Measurements from ENCODE around the gene CSF1.

CSF1 gene

DNA sequence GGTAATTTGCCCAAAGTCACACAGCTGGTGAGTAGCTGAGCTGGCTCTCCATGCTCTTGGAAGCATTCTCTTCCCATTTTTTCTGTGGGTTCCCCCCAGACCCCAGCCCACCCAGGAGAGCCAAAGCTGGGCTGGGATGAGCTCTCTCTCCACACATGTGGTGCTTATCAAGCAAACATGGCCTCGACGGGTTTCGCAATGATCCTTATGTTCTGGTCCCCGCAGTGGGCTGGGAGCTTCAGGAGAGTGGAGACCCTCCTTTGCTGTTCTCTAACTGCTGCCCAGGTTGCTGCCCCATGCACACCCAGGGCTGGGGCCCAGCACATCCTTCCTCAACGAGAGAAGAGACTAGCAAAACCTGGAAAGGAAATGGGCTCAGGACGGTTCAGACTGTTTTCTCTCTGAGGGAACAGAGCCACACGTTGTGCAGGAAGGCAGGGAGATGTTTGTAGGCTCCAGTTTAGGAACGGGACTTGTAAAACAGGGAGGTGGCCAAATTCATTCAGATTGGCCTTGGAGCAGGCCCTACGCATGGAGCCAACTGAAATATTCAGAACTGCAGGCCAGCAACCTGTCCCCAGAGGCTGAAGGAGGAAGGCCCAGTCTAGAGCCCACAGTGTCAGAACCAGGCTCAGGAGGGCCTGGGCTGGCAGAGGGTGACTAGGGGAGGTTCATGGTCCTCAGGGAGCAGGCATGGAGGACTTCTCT, 27.2 kb upstream of the CSF1 start:
- DNase-seq (ENCODE audit: low spot score) = no peak

DNA sequence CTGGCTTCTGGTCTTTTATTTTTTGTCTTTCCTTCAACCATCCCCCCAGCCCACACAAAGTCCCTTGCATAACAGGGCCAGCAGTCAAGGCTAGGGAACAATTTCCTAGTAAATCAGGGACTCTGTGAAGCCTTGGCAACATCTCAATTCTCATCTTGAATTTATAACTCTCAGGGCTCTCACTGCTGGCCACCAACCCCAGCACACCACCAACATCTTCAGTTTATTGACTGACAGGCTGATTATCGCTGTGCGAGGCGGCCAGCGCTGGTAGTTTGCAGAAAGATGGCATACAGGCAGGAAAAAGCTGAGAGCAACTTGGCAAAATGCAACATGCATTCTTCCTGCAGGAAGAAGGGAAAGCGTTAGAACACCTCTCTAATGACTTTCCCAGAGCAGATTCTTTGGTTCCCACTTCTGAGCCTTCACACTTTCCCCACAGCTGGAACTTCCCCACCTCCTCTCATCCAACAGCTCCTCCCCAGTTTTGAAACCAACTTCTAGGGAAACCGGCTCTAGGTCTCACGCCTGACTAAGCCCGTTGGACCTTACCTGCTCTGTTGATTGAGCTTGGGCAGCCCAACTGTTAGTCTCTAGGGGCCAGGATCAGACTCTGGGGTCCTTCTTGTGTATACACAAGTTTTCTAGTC, 26.3 kb upstream of the CSF1 start:
- no peak for DNase-seq (ENCODE audit: low spot score)

DNA sequence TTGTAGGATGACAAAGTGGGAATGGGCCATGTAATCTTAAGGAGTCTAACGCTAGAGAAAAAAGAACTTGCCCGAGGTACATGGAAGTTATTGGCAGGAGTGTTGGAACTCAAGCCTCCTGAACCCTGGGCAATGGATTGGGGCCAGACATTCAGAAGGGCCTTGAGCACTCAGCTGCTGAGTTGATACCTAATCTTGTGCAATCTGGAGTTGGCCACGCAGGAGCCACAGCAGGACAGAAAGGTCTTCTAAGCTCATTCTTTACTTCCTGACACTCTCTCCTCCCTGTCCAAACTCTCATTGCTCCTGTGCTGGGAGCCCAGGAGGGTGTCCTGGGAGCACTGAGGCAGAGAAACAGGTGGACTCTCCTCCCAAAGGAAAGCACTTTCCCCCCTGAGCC, 25.1 kb upstream of the CSF1 start:
- no peak for DNase-seq (ENCODE audit: low spot score)

- DNase-seq (ENCODE audit: low spot score) = no peak
These were observed 23.8 kb upstream of the CSF1 start for GRCh38 chr1:109886827-109887226.

DNA sequence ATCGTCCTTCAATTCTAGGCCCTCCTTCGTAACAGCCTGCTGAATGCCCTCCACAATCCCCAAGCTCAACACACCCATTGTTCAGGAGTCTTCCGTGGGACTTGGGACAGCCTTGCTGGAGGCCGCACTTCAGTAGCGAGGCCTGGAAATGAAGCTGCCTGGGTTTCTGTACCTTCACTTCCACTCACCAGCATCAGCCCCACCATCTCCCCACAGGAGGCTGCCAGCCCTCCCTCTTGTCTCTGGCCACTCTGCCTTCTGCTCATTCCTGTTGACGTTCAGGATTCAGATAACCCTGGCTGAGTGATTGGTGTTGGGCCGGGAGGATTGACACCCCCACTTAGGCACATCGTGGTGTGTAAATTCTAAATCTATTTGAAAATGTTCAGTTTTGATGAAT, 23.4 kb upstream of the CSF1 start:
- DNase-seq (ENCODE audit: low spot score) = no peak

GRCh38 chr1:109887884-109888283, 22.8 kb upstream of the CSF1 start:
- DNase-seq (ENCODE audit: low spot score) = no peak

DNA sequence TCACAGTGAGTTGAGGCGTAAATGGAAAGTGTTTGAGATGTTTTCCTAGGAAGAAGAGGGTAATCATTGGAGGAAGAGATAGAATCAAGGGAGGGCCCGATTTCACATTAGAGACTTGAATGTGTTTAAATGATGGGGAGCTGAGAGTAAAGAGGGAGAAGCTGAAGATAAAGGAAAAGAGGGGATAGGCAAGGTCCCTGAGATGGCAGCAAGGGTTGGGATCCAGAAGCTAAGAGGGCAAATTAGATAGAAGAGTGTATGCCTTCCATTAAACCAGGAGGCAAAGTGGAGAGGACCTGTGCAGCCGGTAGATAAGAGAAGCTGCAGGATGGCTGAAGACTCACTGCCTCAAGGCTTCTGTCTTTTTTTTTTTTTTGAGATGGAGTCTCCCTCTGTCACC, 21.6 kb upstream of the CSF1 start:
- DNase-seq (ENCODE audit: low spot score) = no peak

DNA sequence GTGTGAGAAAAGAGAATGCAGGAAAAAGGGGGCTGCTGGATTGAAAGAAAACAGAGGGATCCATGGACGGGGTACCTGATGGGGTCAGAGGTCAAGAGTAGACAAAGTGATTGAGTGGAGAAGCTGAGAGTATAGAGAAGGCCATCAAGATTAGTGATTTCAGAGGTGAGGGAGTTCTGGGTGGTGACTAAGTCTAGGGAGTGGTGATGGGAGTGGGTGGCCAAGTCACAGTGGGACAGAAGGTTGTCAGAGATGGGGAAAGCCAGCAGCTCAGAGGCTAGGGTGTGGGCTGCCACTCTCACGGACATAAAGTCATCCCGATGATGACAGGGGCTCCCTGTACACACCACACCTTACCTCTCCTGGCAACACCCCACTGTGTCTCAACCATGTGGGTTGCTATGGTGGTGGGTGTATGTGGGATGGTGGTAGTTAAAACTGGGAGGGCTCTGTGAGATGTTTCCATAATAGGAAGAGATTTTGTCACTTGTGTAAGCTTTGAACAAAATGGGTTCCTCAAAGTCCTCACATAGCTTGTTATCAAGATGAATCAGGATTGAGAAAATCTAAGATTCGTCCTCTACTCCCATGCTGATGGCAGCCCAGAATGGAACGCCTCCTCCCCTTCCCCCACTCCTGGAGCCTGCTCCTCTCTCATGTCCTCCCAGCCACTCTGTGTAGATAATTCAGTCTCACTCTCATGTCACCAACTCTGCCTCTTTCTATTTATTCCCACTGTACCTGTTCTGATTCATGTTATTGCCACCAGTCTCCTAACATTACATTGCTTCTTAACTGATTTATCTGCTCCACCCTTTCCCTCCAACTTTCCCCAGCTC, 20.3 kb upstream of the CSF1 start:
- no peak for DNase-seq (ENCODE audit: low spot score)

DNA sequence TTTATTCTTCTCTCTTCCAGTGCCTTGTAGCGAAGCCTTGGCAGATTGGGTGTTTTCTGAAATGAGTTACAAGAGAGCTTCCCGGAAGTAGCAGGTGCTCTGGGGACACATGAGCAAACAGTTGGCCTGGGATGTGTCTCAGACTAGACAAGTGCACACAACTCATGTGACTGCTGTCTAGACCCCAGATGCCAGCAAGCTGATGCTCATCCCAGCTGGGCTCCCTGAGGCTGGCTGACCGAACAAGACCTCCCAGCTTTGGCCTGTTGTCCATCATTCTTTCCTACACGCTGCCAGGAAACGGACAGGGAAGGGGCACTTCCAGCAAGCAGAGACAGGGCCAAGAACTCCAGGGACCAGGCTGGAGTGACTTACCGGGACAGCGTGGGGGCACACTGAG, 18.7 kb upstream of the CSF1 start:
- DNase-seq (ENCODE audit: low spot score) = no peak

DNA sequence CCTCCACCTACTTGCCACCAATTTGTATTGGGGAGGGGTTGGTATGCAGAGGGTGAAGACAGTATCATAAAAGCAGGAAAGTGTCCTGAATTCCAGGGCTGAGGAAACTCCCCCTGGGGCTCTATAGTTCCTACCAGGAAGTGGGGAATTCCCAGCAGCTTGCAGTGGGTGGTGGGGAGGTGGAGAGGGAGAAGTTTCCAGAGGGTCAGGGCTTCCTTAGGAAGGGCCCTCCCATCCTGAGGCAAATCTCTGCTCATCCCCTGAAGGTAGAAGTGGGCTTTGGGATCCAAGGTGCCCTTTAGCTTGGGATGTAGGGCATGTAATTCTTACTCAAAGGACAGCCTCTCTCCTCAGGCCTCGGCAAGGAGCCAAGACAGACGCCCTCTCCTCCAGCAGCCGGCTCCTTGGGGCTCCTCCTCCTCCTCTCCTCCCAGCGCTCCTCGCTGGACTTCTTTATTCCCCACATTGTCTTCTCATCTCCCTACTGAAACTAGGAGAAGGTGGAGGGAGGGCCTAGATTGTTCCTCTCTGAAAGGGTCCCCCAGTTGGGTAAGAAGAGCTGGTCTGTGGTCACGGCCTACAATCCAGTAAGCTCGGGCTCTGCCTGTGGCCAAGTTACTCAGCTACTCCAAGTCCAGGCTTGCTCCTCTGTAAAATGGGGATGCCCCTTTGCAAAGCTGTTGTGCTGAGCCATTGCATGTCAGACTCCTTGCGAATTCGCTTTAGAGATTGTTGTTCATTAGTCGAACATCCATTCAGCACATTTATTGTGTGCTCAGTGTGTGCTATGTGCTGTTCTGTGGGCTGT, 17.9 kb upstream of the CSF1 start:
- no peak for DNase-seq (ENCODE audit: low spot score)

- DNase-seq (ENCODE audit: low spot score) = no peak
These were observed 17.0 kb upstream of the CSF1 start for GRCh38 chr1:109893532-109894171.

DNA sequence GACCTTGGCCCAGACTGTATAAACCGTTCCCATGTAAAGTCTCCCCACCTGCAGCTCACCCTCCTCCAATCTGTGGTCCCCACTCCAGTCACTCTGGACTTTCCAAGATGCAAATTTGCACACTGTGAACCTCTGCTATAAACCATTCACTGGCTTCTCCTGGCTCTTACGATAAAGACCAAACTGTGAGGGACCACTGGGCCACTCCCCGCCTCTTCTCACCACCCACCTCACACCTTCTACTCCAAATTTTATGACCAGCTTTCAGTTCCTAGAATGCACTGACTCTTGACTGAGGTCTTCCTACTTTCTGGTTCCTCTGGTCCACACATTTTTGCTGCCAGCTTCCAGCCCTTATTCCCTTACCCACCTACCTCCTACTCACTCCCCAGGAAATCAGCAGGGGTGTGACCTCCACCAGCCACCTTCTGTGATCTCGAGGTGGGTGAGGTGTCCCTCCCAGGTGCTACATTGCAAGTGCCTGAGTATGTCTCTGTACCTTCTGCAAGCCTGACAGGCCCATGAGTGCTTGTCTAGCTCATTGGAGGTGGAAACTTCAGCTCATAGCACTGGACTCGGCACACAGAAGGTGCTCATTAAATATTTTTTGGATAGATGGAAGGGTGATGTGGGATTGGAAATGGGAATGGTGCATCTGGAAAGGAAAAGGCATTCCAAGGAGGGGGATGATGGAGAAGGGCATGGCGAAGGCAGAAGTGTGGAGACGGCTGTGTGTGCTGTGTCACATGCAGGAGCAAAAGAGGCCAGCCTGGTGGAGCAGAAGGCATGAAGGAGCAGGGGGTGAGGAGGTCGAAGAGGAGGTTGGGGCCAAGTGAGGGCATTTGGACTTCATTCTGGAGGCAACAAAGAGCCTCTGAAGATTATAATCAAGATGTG, 15.6 kb upstream of the CSF1 start:
- no peak for DNase-seq (ENCODE audit: low spot score)

- DNase-seq (ENCODE audit: low spot score) = no peak
These were observed 14.7 kb upstream of the CSF1 start for GRCh38 chr1:109895720-109896504.

DNA sequence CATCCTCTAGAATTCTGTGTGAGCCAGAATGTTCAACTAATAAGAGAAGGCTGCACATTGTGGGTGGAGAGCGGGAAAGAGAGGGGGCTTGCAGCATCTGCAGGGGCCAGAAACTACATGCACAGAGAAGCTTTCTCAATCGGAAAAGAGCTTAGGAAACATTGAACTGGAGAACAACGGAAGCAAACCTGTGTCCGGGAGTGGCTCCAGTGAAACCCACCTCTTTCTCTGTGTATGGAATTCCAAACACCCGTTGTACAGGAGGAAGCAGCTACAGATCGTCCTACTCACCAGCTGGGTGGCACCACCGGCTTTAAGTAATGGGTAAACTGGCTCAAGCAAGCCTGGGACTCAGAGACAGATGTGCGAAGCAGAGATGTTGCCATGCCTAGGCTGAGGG, 14.0 kb upstream of the CSF1 start:
- no peak for DNase-seq (ENCODE audit: low spot score)

- DNase-seq (ENCODE audit: low spot score) = no peak
These were observed 13.2 kb upstream of the CSF1 start for GRCh38 chr1:109897259-109897955.

DNA sequence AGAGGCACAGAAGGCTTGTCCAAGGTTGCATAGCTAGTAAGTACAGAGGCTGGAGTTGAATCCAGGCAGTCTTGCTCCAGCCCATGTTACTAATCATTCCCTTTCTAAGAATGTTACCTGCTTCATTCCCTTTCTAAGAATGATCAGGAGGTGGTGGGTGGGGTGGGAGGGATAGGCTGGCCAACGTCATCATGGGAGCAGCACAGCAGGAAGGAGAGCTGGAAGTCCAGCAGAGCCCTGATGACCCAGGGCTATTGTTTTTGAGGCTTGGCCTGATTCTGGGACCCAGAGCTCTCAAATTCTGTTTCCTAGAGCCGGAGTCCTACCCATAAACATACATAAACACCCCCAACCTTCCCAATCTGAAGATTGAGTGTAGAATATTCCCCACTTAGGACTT, 11.8 kb upstream of the CSF1 start:
- DNase-seq (ENCODE audit: low spot score) = no peak

- DNase-seq (ENCODE audit: low spot score) = no peak
These were observed 9.5 kb upstream of the CSF1 start for GRCh38 chr1:109901141-109901523.

GRCh38 chr1:109901524-109902145, 9.0 kb upstream of the CSF1 start:
- no peak for DNase-seq (ENCODE audit: low spot score)
